Smooth muscle cell (in vitro differentiated cells): Measurements from ENCODE around the gene NFATC1. TPM values are rescaled to one million over a fixed set of nuclear protein-coding genes. Genes with fewer than 3 reads are reported as not detected.

Experiments
- DNase-seq: peaks from one replicate; lab custom pipeline; 2025; ENCODE audit not compliant: unreplicated experiment; lab: John Stamatoyannopoulos, UW
- H2AFZ ChIP-seq: fragments of 200-600 bp; sonication (generic); 2 replicates; pipeline ENCODE4 v1.6.0; 2016; ENCODE audit warnings: antibody characterized with exemption, low read depth, mild to moderate bottlenecking
- H3F3A ChIP-seq: fragments of 200-600 bp; sonication (generic); 2 replicates; pipeline ENCODE4 v1.6.0; 2017; ENCODE audit warnings: antibody characterized with exemption, low read depth
- H3K27ac ChIP-seq: fragments of 200-600 bp; sonication (generic); 2 replicates; pipeline ENCODE4 v1.5.1; 2016; ENCODE audit warnings: low read depth, mild to moderate bottlenecking
- H3K27me3 ChIP-seq: fragments of 200-600 bp; sonication (generic); 2 replicates; pipeline ENCODE4 v1.6.1; 2016; ENCODE audit warnings: low read depth, mild to moderate bottlenecking
- H3K36me3 ChIP-seq: fragments of 200-600 bp; sonication (generic); 2 replicates; pipeline ENCODE4 v1.5.1; 2016; ENCODE audit warnings: low read depth
- H3K4me1 ChIP-seq: fragments of 200-600 bp; sonication (generic); 2 replicates; pipeline ENCODE4 v1.5.1; 2016; ENCODE audit warnings: low read depth
- H3K4me2 ChIP-seq: fragments of 200-600 bp; sonication (generic); 2 replicates; pipeline ENCODE4 v1.6.0; 2016; ENCODE audit warnings: mild to moderate bottlenecking
- H3K4me3 ChIP-seq: fragments of 200-600 bp; sonication (generic); 2 replicates; pipeline ENCODE4 v1.5.1; 2016; ENCODE audit warnings: mild to moderate bottlenecking
- H3K79me2 ChIP-seq: fragments of 200-600 bp; sonication (generic); 2 replicates; pipeline ENCODE4 v1.6.0; 2016; ENCODE audit warnings: low read depth, mild to moderate bottlenecking
- H3K9ac ChIP-seq: fragments of 200-600 bp; sonication (generic); 2 replicates; pipeline ENCODE4 v1.6.0; 2016; ENCODE audit warnings: low read depth
- H3K9me3 ChIP-seq: fragments of 200-600 bp; sonication (generic); replicated peaks from 2 replicates; pipeline ENCODE4 v1.5.1; 2016; ENCODE audit warnings: low read depth
- H4K20me1 ChIP-seq: fragments of 200-600 bp; sonication (generic); 2 replicates; pipeline ENCODE4 v1.6.0; 2016; ENCODE audit warnings: low read depth
- CTCF ChIP-seq: fragments of 200-600 bp; sonication (generic); IDR thresholded peaks from 2 replicates; pipeline ENCODE4 v1.5.1; 2017; ENCODE audit warnings: borderline replicate concordance, mild to moderate bottlenecking, antibody characterized with exemption; ENCODE audit not compliant: insufficient read depth, poor library complexity, severe bottlenecking
- WGBS: methylation state at CpG from one replicate; pipeline ENCODE4 v1.1.7; 2016; ENCODE audit warnings: low lambda C conversion rate; 5-methylcytosine and 5-hydroxymethylcytosine counted together
- polyA plus RNA-seq: library from polyadenylated mRNA; unstranded; fragments of >200 nt; fragmentation: Nextera tagmentation; extraction: Ambion mirVana; gene quantifications from 2 replicates; pipeline ENCODE4 v1.2.1, GENCODE V29; 2016
- total RNA-seq: library from RNA; depleted of rRNA; stranded (reverse); fragments of >200 nt; gene quantifications from 2 replicates; pipeline ENCODE4 v1.2.3, GENCODE V29; 2014

The NFATC1 gene
- total and polyA plus RNA-seq, 2 experiments from 2014 or later: 13.1 to 19.2 TPM

GRCh38 chr18:79394534-79395307 lies 1.0 kb upstream of the NFATC1 start:
- no peak for TF ChIP-seq CTCF
- under 1% methylated on average over 66 of the region's 67 CpGs for WGBS
- no peaks in the 10 kb centered on the region for H3K9me3 ChIP-seq
- H3K4me2 ChIP-seq: peak overlapping the region; percentile 91
- peak overlapping the region; percentile 99 for H3K27ac ChIP-seq
- DNase-seq: peak; percentile 55
- H2AFZ ChIP-seq: no peak overlapping the region
- peaks cover 6% of the 10 kb centered on the region for H3K4me1 ChIP-seq
- peak overlapping the region; percentile 45 for H3K4me3 ChIP-seq
- peak overlapping the region; percentile 93 for H3K9ac ChIP-seq
- H3F3A ChIP-seq: peaks cover 8% of the 10 kb centered on the region
- H3K79me2 ChIP-seq: peaks cover 28% of the 10 kb centered on the region
- H3K36me3 ChIP-seq: no peaks in the 10 kb centered on the region
- peaks cover 2% of the 10 kb centered on the region for H3K27me3 ChIP-seq
- peaks cover 32% of the 10 kb centered on the region for H4K20me1 ChIP-seq

- peaks cover 31% of the 10 kb centered on the region for H3K79me2 ChIP-seq
- no peak overlapping the region for H2AFZ ChIP-seq
- no peaks in the 10 kb centered on the region for H3K27me3 ChIP-seq
- H4K20me1 ChIP-seq: peaks cover 32% of the 10 kb centered on the region
- DNase-seq: no peak
- peak overlapping the region; percentile 93 for H3K9ac ChIP-seq
- peak overlapping the region; percentile 45 for H3K4me3 ChIP-seq
- no peaks in the 10 kb centered on the region for H3K9me3 ChIP-seq
- peak overlapping the region; percentile 91 for H3K4me2 ChIP-seq
- H3F3A ChIP-seq: peaks cover 8% of the 10 kb centered on the region
- peaks cover 6% of the 10 kb centered on the region for H3K4me1 ChIP-seq
- no peaks in the 10 kb centered on the region for H3K36me3 ChIP-seq
- 7% methylated on average over 3 of the region's 34 CpGs for WGBS
- H3K27ac ChIP-seq: peak overlapping the region; percentile 99
- TF ChIP-seq CTCF: no peak
These were observed 456 bp upstream of the NFATC1 start for GRCh38 chr18:79395308-79395640.

GRCh38 chr18:79396431-79397246 lies 909 bp downstream of the NFATC1 start:
- Histone ChIP-seq H3K4me1 (peaks cover 6% of the 10 kb centered on the region), H3F3A (peaks cover 8% of the 10 kb centered on the region), H2AFZ (no peak overlapping the region), H3K27ac (peak overlapping the region; percentile 79), H3K36me3 (no peaks in the 10 kb centered on the region), H3K4me3 (peak overlapping the region; percentile 73), H4K20me1 (peaks cover 40% of the 10 kb centered on the region), H3K9ac (peak overlapping the region; percentile 86), H3K9me3 (no peaks in the 10 kb centered on the region), H3K79me2 (peaks cover 37% of the 10 kb centered on the region), H3K4me2 (peak overlapping the region; percentile 100), H3K27me3 (no peaks in the 10 kb centered on the region)
- WGBS: 5% methylated on average over 50 of the region's 68 CpGs
- no peak for TF ChIP-seq CTCF
- DNase-seq: no peak
